HG03378 (cell line): Measurements from ENCODE around the gene FGA.
"Not testable (repeated sequence)": the region's sequence is repeated elsewhere in the genome, so short reads cannot be mapped to it uniquely, and the experiment has no call there.

Experiments used
- ATAC-seq: cut with Tn5 transposase; IDR thresholded peaks from one replicate; pipeline ENCODE4 v1.9.1; 2021; ENCODE audit warnings: mild to moderate bottlenecking, moderate library complexity; ENCODE audit not compliant: unreplicated experiment

The FGA gene

GRCh38 chr4:154608361-154609252 lies 18.1 kb upstream of the FGA start:
- ATAC-seq = no peak

GRCh38 chr4:154606728-154607723 lies 16.5 kb upstream of the FGA start:
- no peak for ATAC-seq

DNA sequence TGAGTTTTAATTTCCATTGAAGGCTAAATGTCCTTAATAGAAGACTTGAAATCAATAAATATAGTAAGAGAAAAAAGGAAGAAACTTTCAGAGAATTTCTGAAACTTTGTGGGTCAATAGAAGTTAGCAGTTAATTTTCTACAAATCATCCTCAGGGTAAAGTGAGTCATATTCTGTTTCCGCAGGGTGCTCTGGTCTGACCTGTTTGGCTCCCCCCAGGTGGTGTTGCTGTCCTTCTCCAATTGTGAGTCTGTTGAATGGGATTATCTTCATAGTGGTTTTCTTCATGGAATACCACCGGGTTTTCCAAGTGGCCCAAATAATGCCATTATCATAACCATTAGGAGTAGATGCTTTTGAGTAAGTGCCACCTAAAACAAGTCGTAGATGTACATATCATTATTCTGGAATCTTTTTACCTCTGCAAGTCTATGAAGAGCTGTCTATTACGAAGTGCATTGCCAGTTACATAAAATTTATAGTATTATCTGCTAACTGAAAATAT lies 14.2 kb upstream of the FGA start:
- no peak for ATAC-seq

GRCh38 chr4:154603033-154603943 lies 12.7 kb upstream of the FGA start:
- no peak for ATAC-seq

DNA sequence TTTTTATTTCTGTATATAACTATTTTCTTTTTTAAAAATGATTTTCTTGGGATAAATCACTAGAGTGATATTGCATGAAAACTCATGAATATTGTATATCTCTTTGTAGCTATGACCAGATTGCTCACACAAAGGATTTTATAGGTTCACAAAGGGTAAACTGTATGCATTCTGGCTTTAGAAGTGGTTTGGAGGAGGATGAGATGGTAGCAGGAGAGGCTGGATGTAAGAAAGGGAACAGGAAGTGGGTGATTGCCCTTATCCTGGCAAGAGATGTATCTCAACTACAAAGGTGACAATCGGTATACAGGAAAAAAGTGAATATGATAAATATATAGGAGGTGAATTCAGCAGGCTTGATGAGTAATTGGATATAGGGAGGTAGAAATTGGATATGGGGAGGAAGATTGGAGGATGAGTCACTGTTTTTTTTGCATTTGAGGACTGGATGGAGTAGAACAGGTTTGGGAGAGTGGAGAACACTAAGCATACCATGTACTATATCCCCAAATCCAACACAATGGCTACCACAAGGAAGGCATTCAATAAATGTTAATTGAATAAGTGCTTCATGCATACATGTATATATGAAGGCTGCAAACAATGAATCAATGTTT lies 12.0 kb upstream of the FGA start:
- no peak for ATAC-seq

- ATAC-seq = no peak
Measured at GRCh38 chr4:154597798-154598774, 7.5 kb upstream of the FGA start.

DNA sequence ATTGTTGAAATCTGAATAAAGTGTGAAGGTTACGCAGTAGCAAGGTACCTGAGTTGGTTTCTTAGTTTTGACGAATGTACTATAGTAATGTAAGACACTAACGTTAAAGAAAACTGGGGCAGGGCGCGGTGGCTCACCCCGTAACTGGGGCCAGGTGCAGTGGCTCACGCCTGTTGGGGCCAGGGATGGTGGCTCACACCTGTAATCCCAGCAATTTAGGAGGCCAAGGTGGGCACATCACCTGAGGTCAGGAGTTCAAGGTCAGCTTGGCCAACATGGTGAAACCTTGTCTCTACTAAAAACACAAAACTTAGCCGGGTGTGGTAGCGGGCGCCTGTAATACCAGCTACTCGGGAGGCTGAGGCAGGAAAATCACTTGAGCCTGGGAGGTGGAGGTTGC lies 6.7 kb upstream of the FGA start:
- not testable (repeated sequence) for ATAC-seq

- ATAC-seq = no peak
Measured at GRCh38 chr4:154595807-154596206, 5.3 kb upstream of the FGA start.

DNA sequence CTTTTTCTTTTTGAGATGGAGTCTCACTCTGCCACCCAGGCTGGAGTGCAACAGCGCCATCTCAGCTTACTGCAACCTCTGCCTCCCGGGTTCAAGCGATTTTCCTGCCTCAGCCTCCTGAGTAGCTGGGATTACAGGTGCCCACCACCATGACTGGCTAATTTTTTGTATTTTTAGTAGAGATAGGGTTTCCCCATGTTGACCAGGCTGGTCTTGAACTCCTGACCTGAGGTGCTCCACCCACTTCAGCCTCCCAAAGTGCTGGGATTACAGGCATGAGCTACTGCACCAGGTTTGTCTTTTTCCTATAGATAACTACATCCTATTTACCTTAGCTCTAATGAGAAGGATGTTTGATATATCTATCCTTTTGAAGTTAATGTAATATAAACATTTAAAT lies 3.8 kb upstream of the FGA start:
- ATAC-seq = not testable (repeated sequence)

DNA sequence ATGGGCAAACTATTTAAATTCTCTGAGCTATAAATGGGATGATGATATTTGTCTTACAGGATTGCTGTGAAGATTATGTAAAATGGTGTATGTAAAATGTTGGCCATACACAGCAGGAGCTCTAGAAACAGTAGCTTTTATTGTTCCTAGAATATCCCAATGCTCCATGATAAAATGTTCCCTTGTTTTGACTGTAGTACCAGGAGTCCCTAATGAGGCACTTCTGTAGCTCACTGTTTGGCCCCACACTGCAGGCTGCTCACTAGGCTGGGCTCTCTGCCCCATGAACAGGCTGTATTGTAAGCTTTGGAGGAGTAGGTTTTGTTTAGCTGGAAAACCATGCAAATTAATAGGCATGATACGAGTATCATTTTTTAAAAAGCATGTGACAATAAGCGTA lies 3.3 kb upstream of the FGA start:
- ATAC-seq = no peak

DNA sequence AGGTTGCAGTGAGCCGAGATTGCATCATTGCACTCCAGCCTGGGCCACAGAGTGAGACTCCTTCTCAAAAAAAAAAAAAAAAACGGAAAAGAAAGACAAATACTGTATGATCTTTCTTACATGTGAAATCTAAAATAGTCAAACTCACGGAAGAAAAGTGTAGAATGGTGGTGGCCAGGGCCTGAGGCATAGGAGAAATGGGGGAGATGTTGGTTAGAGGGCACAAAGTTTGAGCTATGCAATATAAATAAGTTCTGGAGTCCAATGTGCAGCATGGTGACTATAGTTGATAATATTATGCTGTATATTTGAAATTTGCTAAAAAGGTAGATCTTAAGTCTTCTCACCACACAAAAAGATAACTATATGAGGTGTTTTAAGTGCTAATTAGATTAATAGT lies 1.3 kb upstream of the FGA start:
- no peak for ATAC-seq

DNA sequence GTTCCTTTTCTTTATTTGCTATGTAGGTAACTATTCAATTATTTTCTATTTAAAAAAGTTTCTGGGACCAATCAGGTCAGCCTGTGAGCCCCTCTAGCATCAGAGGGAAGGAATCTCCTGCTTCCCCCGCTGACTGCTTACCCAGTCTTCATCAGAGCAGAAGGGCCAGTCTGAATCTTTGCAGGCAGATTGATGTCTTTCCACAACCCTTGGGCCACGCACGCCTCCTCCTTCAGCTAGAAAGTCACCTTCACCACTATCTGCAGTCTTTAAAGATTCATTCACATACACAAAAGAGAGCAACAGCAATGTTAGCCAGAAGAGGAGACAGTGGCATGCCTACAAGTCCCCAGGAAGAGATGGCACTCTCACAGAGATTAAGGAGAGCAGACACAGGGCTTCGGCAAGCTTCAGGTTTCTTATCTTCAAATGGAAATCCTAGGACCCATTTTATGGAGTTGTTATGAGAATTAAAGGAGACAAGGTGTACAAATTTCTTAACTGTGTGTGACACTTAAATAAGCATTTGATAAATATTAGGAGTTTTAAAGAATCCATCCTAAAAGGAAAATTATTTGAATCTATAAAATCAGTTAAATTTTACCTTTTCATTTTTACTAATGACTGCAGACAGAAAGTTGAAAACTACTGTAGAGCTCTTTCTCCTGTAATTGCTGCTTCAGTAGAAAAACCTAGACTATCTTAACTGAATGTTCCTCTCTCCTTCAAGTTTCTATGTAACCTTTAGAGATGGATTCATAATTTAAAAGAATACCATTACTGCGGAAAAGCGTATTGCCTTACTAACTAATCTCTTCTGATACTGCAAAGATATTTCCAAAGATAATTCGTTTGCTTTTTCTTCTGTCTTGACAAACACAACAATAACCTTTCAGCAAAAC lies 995 bp downstream of the FGA start:
- ATAC-seq = no peak

- no peak for ATAC-seq
Measured at GRCh38 chr4:154588198-154588597, 2.3 kb downstream of the FGA start.

DNA sequence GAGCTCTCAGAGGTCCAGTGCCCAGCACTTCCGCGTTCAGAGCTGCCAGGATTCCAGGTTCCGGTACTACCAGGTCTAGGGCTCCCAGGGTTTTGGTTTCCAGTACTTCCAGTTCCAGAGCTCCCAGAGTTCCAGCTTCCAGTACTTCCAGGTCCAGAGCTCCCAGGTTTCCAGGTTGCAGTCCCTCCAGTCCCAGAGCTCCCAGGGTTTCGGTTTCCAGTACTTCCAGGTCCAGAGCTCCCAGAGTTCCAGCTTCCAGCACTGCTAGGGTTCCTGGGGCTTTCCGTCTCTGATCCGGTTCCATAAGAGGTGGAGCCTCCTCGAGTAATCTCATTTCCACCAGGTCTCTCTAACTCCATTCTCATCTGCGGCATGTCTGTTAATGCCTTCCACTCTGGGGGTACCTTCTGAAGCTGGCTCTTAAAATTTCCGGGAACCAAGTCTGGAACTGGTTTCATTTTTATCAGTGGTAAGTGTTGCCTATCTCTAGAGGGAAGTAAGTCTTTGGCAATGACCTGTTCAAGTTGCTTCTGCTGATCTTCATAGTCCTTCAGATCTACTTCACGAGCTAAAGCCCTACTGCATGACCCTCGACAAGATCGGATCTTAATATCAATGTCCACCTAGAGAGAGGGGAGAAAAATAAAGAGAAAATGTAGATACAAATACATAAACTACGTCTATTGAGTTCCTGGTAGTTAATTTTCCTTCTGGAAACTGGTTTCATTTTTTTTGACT lies 4.1 kb downstream of the FGA start:
- no peak for ATAC-seq

- no peak for ATAC-seq
Measured at GRCh38 chr4:154585369-154586018, 5.0 kb downstream of the FGA start.

DNA sequence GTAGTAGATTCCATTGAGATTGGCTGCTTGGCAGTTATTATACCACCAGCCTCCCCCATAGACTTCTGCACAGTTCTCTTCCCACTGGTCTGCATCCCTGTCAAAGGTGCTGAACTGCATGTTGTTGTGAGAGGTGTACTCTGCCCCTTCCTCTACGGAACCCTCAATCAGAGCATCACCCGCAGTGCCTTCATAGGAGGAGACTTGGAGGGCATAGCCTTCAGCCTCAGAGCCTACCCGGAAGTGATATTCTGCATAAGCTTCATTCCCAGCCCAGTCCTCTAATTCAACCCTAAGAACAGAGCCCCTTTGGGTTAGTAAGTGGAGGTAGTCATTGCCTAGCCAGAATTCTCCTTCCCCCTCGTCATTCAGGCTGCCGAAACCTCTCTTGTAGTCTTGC lies 6.3 kb downstream of the FGA start:
- no peak for ATAC-seq

DNA sequence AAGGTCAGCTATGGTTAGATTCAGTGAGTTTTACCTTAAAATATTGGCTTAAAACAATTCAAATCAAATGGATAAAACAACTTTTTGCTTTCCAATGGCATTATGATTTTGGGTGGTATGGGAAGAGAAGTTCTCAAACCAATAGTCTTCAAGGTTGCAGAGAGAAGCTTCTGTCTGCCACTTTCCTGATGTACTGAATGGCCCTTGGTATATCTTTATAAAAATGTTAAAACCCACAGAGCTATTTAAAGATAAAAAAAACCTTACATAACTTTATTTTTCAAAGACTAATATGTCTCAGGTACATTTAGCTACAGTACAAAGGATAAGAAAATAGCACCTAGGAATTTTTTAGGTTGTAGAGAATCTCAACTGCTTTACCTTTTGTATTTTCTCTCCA lies 6.9 kb downstream of the FGA start:
- ATAC-seq = no peak
